A673 (cell line): ENCODE results near the gene TMEM205. TPM values are rescaled to one million over a fixed set of nuclear protein-coding genes. Genes with fewer than 3 reads are reported as not detected.
"Not testable (repeated sequence)": the region's sequence is repeated elsewhere in the genome, so short reads cannot be mapped to it uniquely, and the experiment has no call there.

Source experiments
- BruUV-seq: library from RNA; stranded (reverse); fragments of 400-500 nt; replicated peaks from 2 replicates; lab custom pipeline; 2021; lab: Mats Ljungman, UMichigan
- CTCF ChIA-PET: fragments of 300-600 bp; sonication (Branson Sonifier 250); formaldehyde crosslinking; loops from one replicate; lab custom pipeline; 2022; ENCODE audit warnings: antibody characterized with exemption; lab: Charles Lee
- POLR2A ChIA-PET: fragments of 300-600 bp; sonication (Branson Sonifier 250); formaldehyde crosslinking; loops from one replicate; lab custom pipeline; 2022; ENCODE audit warnings: antibody characterized with exemption; ENCODE audit not compliant: low non-redundant PET; lab: Charles Lee
- DNase-seq: peaks from one replicate; pipeline ENCODE4 v3.0.0-alpha.2; 2015; ENCODE audit warnings: low spot score
- H3K27ac ChIP-seq: fragments of 200-600 bp; sonication (generic); 2 replicates; pipeline ENCODE4 v1.5.1; 2016; ENCODE audit warnings: mixed run types, low read depth, mild to moderate bottlenecking, mixed read lengths, antibody characterized with exemption, low read length; ENCODE audit not compliant: poor library complexity, severe bottlenecking
- H3K27me3 ChIP-seq: fragments of 200-600 bp; sonication (generic); replicated peaks from 2 replicates; pipeline ENCODE4 v1.6.1; 2017; ENCODE audit warnings: mixed run types, low read depth, mild to moderate bottlenecking, mixed read lengths, antibody characterized with exemption, low read length; ENCODE audit not compliant: insufficient read depth, poor library complexity
- H3K36me3 ChIP-seq: fragments of 200-600 bp; sonication (generic); 2 replicates; pipeline ENCODE4 v1.6.1; 2016; ENCODE audit warnings: mixed run types, mild to moderate bottlenecking, mixed read lengths, antibody characterized with exemption, low read length; ENCODE audit not compliant: insufficient read depth, poor library complexity, severe bottlenecking
- H3K4me1 ChIP-seq: fragments of 200-600 bp; sonication (generic); 2 replicates; pipeline ENCODE4 v1.6.1; 2017; ENCODE audit warnings: mixed run types, mild to moderate bottlenecking, mixed read lengths, antibody characterized with exemption, low read length; ENCODE audit not compliant: insufficient read depth, poor library complexity, severe bottlenecking
- H3K4me3 ChIP-seq: fragments of 200-600 bp; sonication (generic); 2 replicates; pipeline ENCODE4 v1.5.1; 2016; ENCODE audit warnings: low read depth, mixed run types, mild to moderate bottlenecking, mixed read lengths, low read length; ENCODE audit not compliant: poor library complexity, severe bottlenecking
- H3K9me3 ChIP-seq: fragments of 200-600 bp; sonication (generic); 2 replicates; pipeline ENCODE4 v1.6.1; 2016; ENCODE audit warnings: mixed run types, low read depth, mild to moderate bottlenecking, mixed read lengths, antibody characterized with exemption, low read length; ENCODE audit not compliant: poor library complexity, severe bottlenecking
- CTCF ChIP-seq: fragments of 300-800, 200-600 bp; sonication (generic); conservative IDR thresholded peaks from 2 replicates; pipeline ENCODE4 v1.5.1; 2017; ENCODE audit warnings: low read depth, mild to moderate bottlenecking, antibody characterized with exemption, low read length, moderate library complexity, mixed read lengths
- EZH2 ChIP-seq: fragments of 200-600 bp; sonication (generic); IDR thresholded peaks from 2 replicates; pipeline ENCODE4 v1.6.1; 2017; ENCODE audit warnings: borderline replicate concordance, low read depth, mild to moderate bottlenecking, mixed read lengths, antibody characterized with exemption, low read length; ENCODE audit not compliant: poor library complexity, severe bottlenecking
- intact Hi-C: fragments of 100-400 bp; cut with micrococcal nuclease; formaldehyde crosslinking; loops from one replicate; pipeline ENCODE4 v1.10.0; 2022; ENCODE audit not compliant: unreplicated experiment
- total RNA-seq: library from RNA; stranded (reverse); gene quantifications from 2 replicates; pipeline ENCODE4 v1.2.3, GENCODE V29; 2021

The TMEM205 gene
- total RNA-seq, 1 experiment from 2014 or later, result 94.3 TPM

- DNase-seq, result no peak
- POLR2A ChIA-PET, result no interaction called here
- Histone ChIP-seq H3K4me1 (peaks cover 27% of the 10 kb centered on the region), H3K27me3 (no peaks in the 10 kb centered on the region), H3K36me3 (peaks cover 4% of the 10 kb centered on the region), H3K9me3 (no peaks in the 10 kb centered on the region), H3K4me3 (no peak overlapping the region), H3K27ac (no peak overlapping the region)
- no TSS peak for BruUV-seq
- intact Hi-C loops, result no loop called here
- CTCF ChIA-PET, result interaction anchor here (0.6 kb wide), 1 partner anchor 236 kb away, joined by 5 read pairs; no protein-coding TSS in a partner anchor
- no peak for TF ChIP-seq CTCF
- no peak for TF ChIP-seq EZH2
Observed at GRCh38 chr19:11321191-11322126, 24.6 kb downstream of the TMEM205 start.

- H3K27ac ChIP-seq, H3K9me3 ChIP-seq, DNase-seq, CTCF ChIA-PET, H3K36me3 ChIP-seq, BruUV-seq, H3K4me3 ChIP-seq, H3K27me3 ChIP-seq, intact Hi-C loops: not testable (repeated sequence)
- POLR2A ChIA-PET, result interaction anchor here (0.5 kb wide), 1 partner anchor 22 kb away, joined by 4 read pairs; no protein-coding TSS in a partner anchor
- H3K4me1 ChIP-seq, result peaks cover 27% of the 10 kb centered on the region
Observed at GRCh38 chr19:11320278-11320995, 25.6 kb downstream of the TMEM205 start.

- H3K27ac ChIP-seq, result no peak overlapping the region
- no peak for DNase-seq
- H3K27me3 ChIP-seq, result no peaks in the 10 kb centered on the region
- H3K4me3 ChIP-seq, result no peak overlapping the region
- no peaks in the 10 kb centered on the region for H3K36me3 ChIP-seq
- CTCF ChIA-PET, result no interaction called here
- TF ChIP-seq EZH2 (no peak), CTCF (no peak)
- BruUV-seq, result no TSS peak
- no peaks in the 10 kb centered on the region for H3K9me3 ChIP-seq
- intact Hi-C loops, result no loop called here
- H3K4me1 ChIP-seq, result no peaks in the 10 kb centered on the region
- POLR2A ChIA-PET, result no interaction called here
Observed at GRCh38 chr19:11306337-11306736, 39.7 kb downstream of the TMEM205 start.
